ENCODE data around the gene TJAP1.
A peak's percentile ranks its signal among the peaks of the same experiment; 100 is the strongest.
"Not testable (repeated sequence)": the region's sequence is repeated elsewhere in the genome, so short reads cannot be mapped to it uniquely, and the experiment has no call there.

TJAP1 gene

DNA sequence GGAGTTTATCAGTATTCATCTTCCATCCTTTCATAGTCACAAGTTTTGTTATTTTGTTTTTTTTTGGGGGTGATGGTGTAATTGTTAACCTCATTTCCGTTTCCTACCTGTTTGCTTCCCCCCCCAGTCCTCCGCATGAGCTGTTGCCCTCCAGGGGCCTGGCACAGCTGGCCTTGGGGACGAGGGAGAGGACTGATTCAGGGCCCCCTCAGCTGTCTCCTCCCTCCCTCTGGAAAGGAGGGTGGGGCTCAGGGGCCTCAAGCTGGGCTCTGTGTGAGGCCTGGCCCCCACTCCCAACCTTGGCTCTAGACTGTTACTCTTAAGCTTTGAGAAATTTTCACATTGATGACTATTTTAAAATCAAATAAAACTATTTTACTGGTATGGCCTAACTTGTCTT lies 28.8 kb downstream of the TJAP1 start:
- DNase-seq: no peak

DNA sequence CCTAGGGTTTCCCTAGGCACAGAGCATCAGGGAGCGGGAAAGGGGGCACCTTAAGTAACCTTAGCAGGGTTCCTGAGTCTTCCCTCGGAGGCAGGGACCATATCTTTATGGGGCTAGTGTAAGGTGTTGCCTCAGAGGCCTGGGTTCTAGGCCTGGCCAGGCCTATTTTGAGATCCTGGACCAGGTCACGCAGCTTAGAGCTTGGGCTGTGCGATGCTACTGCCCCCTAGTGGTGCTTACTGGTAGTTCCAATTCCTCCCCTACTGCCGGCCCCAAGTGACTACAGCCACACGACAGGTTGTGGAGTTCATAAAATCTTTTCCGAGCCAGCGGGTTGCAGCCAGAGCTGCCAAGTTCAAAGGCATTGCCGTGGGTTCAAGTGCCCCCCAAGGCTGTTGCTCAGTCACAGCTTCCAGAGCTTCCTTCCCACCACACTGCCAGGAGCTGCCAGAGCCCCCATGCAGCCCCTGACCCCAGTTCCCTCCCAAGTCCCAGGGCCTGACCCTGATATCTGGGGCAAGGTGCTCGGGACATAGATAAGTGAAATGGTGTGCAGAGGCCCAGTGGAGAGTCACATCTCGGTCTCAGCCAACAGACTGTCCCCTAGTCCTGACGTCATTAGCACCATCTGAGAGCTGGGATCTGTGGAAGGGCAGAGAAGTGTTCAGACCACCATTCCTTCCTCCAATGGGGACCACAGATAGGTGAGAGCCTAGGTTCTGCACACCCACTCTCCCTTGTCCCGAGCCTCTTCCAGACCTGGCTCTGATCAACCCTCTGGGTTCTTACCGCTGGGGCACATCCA lies 29.5 kb downstream of the TJAP1 start:
- peak; percentile 26 for DNase-seq

DNA sequence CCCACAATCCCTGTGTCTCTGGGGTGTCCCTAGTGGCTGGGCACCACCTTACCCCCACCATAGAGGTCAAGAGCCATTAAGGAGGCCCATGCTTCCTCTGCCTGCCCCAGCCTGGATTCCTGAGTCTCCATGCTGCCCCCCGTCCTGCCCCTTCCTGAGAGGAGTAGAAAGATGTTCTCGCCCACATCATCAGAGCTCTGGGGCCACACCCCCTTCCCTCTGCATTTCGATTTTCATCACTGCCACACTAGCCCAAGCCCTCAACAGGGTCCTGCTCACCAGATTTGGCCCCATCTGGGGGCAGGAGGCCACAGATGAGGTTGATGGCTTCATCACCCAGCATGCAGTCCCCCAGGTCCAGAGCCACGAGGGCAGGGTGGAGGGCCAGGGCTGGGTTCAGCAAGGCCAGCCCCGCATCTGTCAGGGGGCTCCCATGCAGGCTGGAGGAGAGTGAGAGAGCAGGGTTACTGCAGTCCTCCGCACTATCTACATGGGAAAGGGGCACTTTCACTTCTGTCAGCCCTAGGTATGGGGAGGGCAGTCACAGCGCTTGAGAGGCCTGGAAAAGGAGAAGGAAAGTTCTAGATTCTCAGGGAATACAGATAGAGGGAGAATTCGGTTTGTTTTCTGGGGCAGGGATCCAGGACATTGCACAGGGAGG lies 31.2 kb downstream of the TJAP1 start:
- DNase-seq: no peak

DNA sequence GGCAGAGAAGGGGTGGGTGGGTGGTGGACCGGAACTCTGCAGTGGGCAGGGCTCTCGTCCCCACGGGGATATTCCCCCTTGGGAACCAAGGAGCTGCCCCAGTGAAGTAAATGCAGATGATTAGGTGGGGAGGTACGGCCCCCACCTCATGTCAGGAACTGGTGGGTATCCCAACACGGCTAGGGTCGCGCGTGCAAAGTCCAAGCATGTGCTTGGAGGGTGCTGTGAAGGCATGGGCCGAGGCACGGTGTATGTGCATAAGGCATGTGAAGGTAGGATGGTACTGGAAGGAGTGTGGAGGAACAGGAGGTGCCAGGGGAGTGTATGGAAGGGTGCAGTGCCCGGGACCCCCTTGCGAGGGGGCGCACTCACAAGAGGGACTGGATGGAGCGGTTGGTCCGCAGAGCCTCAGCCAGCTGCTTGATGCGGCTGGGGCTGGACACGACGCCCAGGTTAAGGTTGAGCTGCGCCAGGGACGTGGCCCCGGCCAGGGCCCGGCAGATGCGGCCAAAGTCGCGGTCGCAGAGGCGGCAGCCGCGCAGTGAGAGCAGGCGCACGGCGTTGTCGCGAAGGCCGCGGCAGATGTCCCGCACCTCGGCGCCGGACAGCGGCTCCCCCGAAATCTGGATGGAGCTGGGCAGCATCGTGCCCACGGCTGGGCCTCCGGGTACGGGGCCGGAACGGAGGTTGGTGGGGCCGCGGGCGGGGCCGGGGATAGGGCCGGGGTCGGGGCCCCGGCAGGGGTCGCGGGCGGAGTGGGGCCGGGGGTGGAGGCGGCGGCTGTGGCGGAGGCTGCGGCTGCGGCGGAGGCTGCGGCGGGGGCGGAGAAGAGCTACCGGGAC lies 32.0 kb downstream of the TJAP1 start:
- no peak for DNase-seq

DNA sequence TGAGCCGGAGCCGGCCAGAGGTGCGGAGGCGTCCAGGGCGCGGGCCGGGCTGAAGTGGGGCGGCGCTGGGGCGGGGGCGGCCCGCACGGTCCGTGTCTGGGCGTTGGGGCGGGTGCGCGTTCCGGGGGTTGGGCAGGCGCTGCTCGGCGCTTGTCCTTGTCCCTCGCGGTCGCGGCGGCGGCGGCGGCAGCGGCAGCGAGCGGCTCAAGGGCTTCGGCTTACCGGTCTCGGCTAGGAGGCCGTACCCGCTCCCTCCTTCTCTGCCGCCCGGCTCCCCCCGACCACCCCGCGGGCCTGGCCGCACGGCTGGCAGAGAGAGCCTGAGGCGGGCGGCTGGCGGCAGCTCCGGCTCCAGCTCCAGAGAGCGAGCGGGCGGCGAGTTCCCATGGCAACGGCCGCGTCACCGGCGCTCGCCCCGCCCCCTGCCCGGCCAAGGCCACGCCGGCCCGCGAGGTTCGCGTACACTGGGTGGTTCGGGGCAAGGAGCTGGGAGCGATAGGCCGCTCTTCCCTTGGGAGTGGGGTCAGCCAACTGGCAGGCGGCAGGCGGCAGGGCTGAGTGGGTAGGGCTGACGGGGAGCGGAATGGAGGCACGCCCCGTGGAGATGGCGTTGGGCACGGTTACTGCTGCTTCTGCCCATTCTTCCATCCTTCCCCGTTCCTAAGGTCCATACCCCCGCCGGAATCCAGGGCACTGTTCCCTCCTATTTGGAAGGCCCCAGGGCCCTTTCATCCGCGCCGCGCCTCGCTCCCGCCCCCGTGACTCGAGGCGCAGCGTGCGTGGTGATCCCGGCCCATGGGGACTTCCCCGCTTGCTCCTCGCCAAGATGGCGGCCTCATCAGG lies 32.8 kb downstream of the TJAP1 start, which contains the start of gene LRRC73:
Gene LRRC73, minus strand, starts transcription at position 363 of the 843 bp plus-strand sequence. CDS start 561 bp downstream, outside the sequence.
- peak; percentile 48 for DNase-seq

DNA sequence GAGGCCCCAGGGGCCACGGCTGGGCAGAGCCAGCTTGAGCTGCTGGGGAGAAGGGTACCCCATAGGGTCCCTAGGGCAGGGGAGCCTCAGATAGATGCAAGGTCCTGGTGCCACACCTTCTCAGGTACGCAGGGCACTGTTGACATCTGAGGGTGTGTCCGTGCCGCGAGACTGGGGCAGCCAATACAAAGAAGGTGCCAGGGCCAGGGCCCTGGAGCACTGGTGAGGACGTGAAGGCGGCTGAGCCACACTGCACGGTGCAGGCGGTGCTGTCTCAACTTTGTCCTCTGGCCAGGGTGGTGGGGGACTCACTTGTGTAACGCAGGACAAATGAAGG lies 33.4 kb downstream of the TJAP1 start:
- no peak for DNase-seq

DNA sequence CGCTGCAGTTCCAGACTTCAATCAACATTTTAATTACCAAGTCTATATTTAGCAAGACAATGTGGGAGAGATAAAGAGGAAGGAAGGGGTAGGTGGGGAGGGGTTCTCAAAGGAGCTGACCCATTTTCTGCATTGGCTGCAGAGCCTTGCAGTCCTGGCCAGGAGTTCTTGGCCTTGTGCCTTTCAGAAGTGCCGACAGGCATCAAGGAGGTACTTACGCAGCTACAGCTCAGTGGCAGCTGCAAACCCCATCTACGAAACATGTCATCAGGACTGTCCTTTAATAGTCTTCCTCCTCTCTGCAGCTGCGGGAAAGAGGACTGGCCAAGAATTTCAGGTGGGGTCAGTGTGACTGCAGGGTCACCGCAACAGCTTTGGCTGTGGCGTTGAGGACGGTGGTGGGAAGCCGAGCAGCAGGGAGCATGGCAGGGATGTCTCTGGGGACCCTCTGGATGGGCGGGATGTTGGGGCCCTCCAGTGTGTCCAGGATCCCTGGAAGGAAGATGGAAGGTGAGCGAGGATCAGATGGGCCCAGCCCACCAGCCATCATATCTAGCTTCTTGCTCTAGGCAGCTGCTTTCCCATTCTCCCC lies 34.5 kb downstream of the TJAP1 start:
- no peak for DNase-seq

DNA sequence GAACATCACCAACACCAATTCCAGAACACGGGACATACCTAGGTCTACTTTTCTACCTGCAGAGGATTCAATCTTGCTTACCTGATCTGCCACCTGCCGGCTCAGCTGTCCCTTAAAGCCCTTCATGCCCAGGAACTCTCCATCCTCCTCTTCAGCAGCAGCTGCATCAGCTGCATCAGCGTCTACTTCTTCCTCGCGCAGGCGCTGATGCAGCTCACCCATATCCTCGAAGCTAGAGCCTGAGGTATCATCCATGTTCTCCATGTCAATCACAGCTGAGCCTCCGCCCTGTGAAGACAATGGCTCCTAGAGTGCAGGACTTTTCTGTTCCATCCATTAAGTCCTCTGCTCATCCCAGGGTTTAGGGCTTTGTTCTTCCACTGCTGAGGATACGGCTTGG lies 38.4 kb downstream of the TJAP1 start:
- DNase-seq: no peak

DNA sequence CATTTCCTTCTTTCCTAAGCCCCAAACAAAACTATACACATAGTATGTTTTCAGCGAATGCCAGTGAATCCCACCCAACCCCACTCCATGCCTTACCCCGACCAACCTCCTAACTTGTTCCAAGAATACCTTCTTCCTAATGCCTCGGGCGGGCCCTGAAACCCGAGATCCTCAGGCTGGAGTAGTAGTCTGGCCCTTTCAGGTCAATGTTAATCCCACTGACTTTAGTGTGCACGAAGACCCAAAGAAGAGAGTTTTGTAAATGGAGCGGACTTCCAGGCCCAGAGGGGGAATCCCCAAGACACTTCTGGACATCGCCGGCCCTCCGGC lies 39.0 kb downstream of the TJAP1 start:
- DNase-seq: no peak

DNA sequence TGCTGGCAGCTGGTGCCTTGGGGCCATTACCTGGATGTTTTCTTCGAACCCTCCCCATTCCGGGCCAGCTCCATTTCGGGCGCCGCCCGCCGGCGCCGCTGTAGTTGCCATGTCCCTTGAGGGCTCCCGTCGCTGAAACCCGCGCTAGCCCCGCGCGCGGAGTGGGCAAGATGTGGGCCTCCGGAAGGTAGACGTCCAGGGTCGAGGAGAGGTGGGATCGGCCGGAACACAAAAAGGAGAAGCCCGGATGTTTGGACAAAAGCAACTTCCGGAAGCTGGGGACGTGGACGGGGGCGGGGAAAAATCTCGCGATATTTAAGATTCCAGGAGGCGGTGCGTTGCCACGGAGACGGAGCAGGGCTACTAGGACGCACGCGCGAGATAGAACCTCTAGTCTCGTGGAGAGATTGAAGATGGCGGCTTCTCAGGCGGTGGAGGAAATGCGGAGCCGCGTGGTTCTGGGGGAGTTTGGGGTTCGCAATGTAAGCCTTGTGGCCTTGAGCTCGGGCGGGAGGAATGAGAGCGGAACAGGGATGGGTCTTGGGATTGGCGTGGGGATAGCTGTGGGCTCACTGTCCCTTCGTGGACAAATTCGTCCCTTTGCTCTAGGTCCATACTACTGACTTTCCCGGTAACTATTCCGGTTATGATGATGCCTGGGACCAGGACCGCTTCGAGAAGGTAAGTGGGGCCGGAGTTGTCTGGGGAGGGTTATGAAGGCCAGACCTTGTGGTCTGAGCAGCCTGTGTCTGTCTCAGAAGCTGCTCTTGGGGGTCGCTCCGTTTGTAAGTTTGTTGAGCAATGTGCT lies 39.5 kb downstream of the TJAP1 start, which contains the start of the genes POLR1C and YIPF3:
Gene POLR1C, plus strand, starts transcription at position 393 of the 808 bp plus-strand sequence. Its CDS starts 21 bp downstream, at position 414.
Gene YIPF3, minus strand, starts transcription at position 230 of the 808 bp plus-strand sequence. Its CDS starts 119 bp downstream, at position 111.
- peak; percentile 96 for DNase-seq

DNA sequence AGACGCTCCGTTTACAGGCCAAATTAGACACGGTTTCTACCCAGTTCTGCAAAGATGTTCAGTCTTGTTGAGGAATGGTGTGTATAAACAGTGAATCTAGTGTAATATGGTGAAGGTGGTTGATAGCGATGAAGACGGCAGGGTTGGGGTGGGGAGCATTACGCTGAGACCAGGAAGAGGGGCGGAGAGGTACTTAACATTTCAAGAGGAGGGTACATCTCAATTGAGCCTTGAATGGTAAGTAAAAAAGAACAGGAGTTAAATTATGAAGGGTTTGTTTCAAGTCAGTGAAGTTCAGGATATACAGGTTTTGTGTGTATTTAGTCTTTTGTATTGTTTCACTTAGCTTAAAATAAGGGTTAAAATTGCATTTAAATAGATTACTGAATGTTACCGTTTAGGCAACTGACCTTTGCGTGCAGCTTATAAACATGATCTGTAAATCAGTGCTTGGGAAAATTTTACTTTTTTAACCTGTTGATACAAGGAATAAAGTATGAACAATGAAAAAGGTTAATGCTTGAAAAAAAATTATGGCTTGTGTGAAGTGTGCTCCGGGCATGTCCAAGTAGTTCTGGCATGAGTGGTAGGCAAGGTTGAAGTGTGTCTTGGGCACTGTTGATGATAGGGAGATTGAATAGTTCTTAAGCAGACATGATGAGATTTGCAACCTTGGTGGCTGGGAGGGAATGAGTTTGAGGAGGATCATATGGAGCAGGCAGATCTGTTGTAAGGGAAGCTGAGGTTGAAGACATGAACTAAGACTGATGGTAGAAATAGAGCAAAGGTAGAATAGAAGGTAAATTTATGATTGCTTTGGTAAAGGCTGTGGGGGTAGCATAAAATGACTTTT lies 40.4 kb downstream of the TJAP1 start:
- no peak for DNase-seq

DNA sequence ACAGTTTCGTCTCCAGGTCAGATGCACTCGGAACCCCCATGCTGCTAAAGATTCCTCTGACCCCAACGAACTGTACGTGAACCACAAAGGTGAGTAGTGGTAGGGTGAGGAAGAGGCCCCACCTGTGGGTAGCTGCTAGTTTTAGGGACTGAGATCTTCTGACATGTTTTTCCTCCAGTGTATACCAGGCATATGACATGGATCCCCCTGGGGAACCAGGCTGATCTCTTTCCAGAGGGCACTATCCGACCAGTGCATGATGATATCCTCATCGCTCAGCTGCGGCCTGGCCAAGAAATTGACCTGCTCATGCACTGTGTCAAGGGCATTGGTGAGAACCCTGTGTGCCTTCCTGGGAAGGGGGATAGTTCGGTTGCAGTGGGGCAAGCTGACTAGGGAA lies 42.7 kb downstream of the TJAP1 start:
- no peak for DNase-seq

DNA sequence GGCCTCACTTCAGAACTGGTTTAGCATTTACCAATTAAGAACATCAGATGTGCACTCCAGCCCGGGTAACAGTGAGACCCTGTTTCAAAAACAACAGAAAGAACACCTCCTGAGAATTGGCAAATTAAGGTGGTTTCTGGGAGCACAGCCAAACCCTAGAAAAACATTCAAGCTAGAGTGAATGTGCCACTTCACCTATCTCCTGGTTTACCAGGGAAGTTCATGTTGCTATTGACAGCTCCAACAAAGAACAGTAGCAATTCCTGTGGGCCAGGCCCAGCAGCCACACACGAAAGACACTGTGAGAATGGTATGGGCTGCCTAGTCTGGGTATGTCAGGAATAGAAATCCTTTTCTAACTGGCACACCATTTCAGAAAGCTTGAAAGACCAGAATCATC lies 44.5 kb downstream of the TJAP1 start:
- DNase-seq: no peak

DNA sequence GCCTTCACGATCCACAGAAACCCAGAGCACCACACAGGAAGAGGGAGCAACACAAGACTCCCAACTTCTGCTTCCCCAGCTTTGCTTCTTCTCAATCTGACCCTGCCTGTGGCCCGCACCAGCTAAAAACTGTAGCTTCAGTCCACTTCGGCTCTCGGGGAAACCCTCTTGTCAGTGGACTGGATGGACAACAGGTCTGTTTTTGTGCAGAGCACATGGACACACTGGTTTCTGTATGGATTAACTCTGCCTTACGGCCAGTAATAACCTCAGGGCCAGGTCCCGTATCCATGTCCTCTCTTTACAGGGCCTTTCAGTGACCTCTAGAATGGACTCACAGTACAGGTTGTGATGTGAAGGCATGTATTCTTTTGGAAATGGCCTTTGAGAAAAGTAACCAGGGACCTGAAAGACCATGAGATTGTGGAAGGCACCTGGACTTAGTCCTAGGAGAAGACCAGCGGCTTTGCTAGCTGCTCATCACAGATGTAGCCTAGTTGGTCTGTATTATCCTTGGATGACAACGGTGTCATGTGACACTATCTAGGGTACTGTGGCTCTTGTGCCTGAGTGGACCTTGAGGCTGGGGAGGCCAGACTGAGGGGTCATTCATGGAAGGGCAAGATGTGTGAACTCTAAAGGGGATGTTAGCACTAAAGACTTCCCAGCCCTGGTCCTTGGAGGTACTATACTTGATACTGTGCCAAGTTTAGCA lies 45.3 kb downstream of the TJAP1 start:
- DNase-seq: no peak

DNA sequence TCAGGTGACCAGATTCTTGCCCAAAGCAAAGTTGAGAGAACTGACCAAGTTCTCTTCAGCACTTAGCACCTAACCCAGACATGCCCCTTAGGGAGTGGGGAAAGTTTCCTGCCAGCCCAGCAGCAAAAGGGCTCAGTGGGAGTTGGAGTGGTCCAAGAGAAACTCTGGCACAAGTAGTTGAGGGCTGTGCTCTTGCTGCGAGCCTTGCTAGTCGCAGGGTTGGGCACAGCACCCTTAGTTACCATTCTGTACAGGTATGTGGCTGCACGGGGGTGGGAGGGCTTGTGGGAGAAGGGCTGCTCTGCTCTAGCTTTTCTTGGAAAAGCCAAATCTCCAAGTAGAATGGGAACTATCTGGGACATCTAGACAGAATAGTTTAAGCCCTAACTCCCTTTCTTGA lies 45.9 kb downstream of the TJAP1 start:
- no peak for DNase-seq

DNA sequence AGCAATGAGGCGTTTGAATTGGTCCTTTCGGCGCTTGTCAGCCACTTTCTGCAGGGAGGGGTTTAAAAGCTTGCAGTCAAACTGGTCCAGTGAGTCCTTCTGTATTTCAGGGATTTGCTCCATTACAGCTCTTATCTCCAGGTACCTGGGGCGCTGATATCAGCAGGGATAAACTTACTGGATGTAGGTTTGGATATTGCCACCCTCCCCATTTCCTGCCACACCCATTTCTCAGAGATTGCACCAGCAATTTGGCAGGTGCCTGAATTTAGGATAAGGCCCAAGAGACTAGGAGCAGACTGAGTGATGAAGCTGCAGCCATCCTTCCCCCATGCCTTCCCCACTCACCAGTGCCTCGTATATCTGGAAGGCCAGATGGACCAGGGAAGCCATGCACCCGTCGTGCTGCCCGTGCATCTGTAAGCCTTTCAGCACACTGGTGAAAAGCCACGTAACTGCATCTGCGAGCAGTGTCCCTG lies 47.2 kb downstream of the TJAP1 start:
- DNase-seq: no peak

DNA sequence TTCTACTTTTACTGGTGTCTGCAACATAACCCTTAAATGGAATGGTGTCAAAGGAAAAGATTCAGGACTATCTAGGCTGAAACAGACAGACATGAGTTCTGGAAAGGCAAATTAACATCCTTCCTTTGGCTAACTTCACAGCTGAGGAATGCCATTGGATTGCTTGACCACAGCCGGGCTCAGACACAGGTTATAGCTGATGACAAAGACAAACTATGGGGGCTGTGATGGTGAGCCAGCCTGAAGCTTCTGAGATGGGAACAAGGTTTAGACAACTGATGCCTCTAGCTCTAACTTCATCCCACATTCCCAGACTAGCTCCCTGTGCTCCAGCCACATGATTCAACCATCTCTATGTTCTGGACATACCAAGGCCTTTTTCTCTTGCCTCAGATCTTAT lies 54.8 kb downstream of the TJAP1 start:
- DNase-seq: no peak

DNA sequence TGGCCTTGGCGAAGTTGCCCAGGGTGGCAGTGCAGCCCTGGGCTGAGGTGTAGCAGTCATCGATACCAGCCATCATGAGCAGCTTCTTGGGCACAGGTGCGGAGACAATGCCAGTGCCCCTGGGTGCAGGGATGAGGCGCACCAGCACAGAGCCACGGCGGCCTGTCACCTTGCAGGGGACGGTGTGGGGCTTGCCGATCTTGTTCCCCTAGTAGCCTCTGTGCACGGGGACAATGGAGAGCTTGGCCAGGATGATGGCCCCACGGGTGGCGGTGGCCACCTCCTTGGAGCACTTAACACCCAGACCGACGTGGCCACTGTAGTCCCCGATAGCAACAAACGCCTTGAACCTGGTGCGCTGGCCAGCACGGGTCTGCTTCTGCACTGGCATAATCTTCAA lies 61.6 kb downstream of the TJAP1 start:
- DNase-seq: not testable (repeated sequence)

DNA sequence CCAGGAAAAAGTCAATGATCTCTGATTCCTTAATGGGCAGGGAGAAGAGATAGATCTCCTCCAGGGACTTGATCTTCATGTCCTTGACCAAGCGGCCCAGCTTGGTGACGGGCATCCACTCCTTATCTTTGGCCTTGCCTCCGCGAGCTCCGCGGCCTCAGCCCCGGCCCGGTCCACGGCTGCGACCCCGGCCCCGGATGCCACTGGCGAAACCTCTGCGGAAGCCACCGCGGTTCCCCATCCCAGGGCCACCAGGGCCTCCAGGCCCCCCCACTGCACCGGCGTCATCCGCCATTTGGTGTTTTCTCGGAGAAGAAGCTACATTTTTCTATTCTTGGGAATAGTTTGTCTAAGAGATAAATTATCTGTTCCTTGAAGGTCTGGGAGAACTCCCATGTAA lies 62.0 kb downstream of the TJAP1 start:
- not testable (repeated sequence) for DNase-seq

All from SHP77 treated with DMSO at 0.1 percent for 48 hours (cell line).